Activated CD8-positive, alpha-beta T cell treated with anti-CD3 and anti-CD28 coated beads for 36 hours (primary cell): Measurements from ENCODE around the gene FAM3D. TPM values are rescaled to one million over a fixed set of nuclear protein-coding genes. Genes with fewer than 3 reads are reported as not detected.

Experiments
- ATAC-seq: fragments of 200-7000 bp; cut with Tn5 transposase; one replicate; pipeline ENCODE4 v1.10.0; 2021; ENCODE audit warnings: mild to moderate bottlenecking, moderate library complexity
- CTCF ChIA-PET: fragments of 350-600 bp; sonication (Branson Sonifier 250); formaldehyde crosslinking; loops from one replicate; lab custom pipeline; 2021; ENCODE audit warnings: antibody characterized with exemption; lab: Charles Lee
- POLR2A ChIA-PET: fragments of 350-600 bp; sonication (Branson Sonifier 250); formaldehyde crosslinking; loops from one replicate; lab custom pipeline; 2021; ENCODE audit warnings: antibody characterized with exemption; lab: Charles Lee
- DNase-seq: peaks from one replicate; pipeline ENCODE4 v3.0.0-alpha.2; 2020
- H3K27ac Mint-ChIP-seq: one replicate; pipeline ENCODE4 v1.8.0; 2021; ENCODE audit warnings: mild to moderate bottlenecking, mixed read lengths
- H3K27me3 Mint-ChIP-seq: one replicate; pipeline ENCODE4 v1.8.0; 2021; ENCODE audit warnings: mixed read lengths
- H3K36me3 Mint-ChIP-seq: one replicate; pipeline ENCODE4 v1.8.0; 2021; ENCODE audit warnings: low read depth, mixed read lengths
- H3K4me1 Mint-ChIP-seq: one replicate; pipeline ENCODE4 v1.8.0; 2021; ENCODE audit warnings: low read depth, mixed read lengths
- H3K4me3 Mint-ChIP-seq: one replicate; pipeline ENCODE4 v1.8.0; 2021; ENCODE audit warnings: mild to moderate bottlenecking, moderate library complexity, mixed read lengths
- H3K9me3 Mint-ChIP-seq: one replicate; pipeline ENCODE4 v1.8.0; 2021; ENCODE audit warnings: mixed read lengths
- CTCF ChIP-seq: fragments of 200-600 bp; IDR thresholded peaks from one replicate; pipeline ENCODE4 v1.8.0; 2022; ENCODE audit warnings: antibody characterized with exemption, mild to moderate bottlenecking
- intact Hi-C: fragments of 100-400 bp; cut with micrococcal nuclease; formaldehyde crosslinking; loops from one replicate; pipeline ENCODE4 v1.10.0; 2022
- total RNA-seq, 2 experiments: library from RNA; stranded (reverse); gene quantifications; one replicate each; pipeline ENCODE4 v1.2.3, GENCODE V29; 2021

The FAM3D gene
- total RNA-seq, 2 experiments from 2014 or later = not detected

GRCh38 chr3:58661836-58662420, 4.6 kb downstream of the FAM3D start:
- ChIA-PET CTCF (interaction anchor here (2.4 kb wide), 1 partner anchor 32 kb away, joined by 7 read pairs; no protein-coding TSS in a partner anchor), POLR2A (no interaction called here)
- Mint-ChIP-seq H3K27ac (no peak overlapping the region), H3K4me1 (no peaks in the 10 kb centered on the region), H3K27me3 (no peaks in the 10 kb centered on the region), H3K36me3 (no peaks in the 10 kb centered on the region), H3K4me3 (no peak overlapping the region), H3K9me3 (no peaks in the 10 kb centered on the region)
- no peak for ATAC-seq
- no peak for TF ChIP-seq CTCF
- no peak for DNase-seq
- intact Hi-C loops = no loop called here

GRCh38 chr3:58660998-58661397, 5.6 kb downstream of the FAM3D start:
- ATAC-seq = no peak
- TF ChIP-seq CTCF = no peak
- H3K27me3 Mint-ChIP-seq = no peaks in the 10 kb centered on the region
- H3K4me1 Mint-ChIP-seq = no peaks in the 10 kb centered on the region
- POLR2A ChIA-PET = no interaction called here
- intact Hi-C loops = no loop called here
- CTCF ChIA-PET = interaction anchor here (1.0 to 2.4 kb wide), 2 partner anchors 31 to 93 kb away, joined by 4 to 7 read pairs; no protein-coding TSS in a partner anchor
- H3K27ac Mint-ChIP-seq = no peak overlapping the region
- H3K4me3 Mint-ChIP-seq = no peak overlapping the region
- H3K36me3 Mint-ChIP-seq = no peaks in the 10 kb centered on the region
- DNase-seq = no peak
- H3K9me3 Mint-ChIP-seq = no peaks in the 10 kb centered on the region

GRCh38 chr3:58659051-58659675, 7.4 kb downstream of the FAM3D start:
- ChIA-PET CTCF (no interaction called here), POLR2A (no interaction called here)

GRCh38 chr3:58658508-58658907, 8.1 kb downstream of the FAM3D start:
- CTCF ChIA-PET = no interaction called here

More at GRCh38 chr3:58659051-58659675, 7.4 kb downstream of the FAM3D start:
- no peak overlapping the region for H3K4me3 Mint-ChIP-seq
- DNase-seq = no peak
- ATAC-seq = no peak
- no peaks in the 10 kb centered on the region for H3K36me3 Mint-ChIP-seq
- TF ChIP-seq CTCF = no peak
- no peaks in the 10 kb centered on the region for H3K9me3 Mint-ChIP-seq
- intact Hi-C loops = no loop called here
- H3K27me3 Mint-ChIP-seq = no peaks in the 10 kb centered on the region
- H3K4me1 Mint-ChIP-seq = no peaks in the 10 kb centered on the region
- no peak overlapping the region for H3K27ac Mint-ChIP-seq

More at GRCh38 chr3:58658508-58658907, 8.1 kb downstream of the FAM3D start:
- no peak for TF ChIP-seq CTCF
- Mint-ChIP-seq H3K9me3 (no peaks in the 10 kb centered on the region), H3K4me3 (no peak overlapping the region), H3K27ac (no peak overlapping the region), H3K27me3 (no peaks in the 10 kb centered on the region), H3K36me3 (no peaks in the 10 kb centered on the region), H3K4me1 (no peaks in the 10 kb centered on the region)
- no peak for ATAC-seq
- POLR2A ChIA-PET = no interaction called here
- DNase-seq = no peak
- intact Hi-C loops = no loop called here
